Osteocyte (in vitro differentiated cells): ENCODE results near the gene NUCKS1. TPM values are rescaled to one million over a fixed set of nuclear protein-coding genes. Genes with fewer than 3 reads are reported as not detected.

Experiments
- DNase-seq: peaks from one replicate; pipeline ENCODE4 v3.0.0; 2021; ENCODE audit warnings: mixed read lengths; ENCODE audit not compliant: unreplicated experiment; ENCODE audit errors: extremely low spot score
- H3K27ac Mint-ChIP-seq: one replicate; pipeline ENCODE4 v1.8.0; 2021; ENCODE audit warnings: mild to moderate bottlenecking, mixed read lengths; ENCODE audit not compliant: unreplicated experiment
- H3K27me3 Mint-ChIP-seq: one replicate; pipeline ENCODE4 v1.8.0; 2021; ENCODE audit warnings: mixed read lengths; ENCODE audit not compliant: unreplicated experiment
- H3K36me3 Mint-ChIP-seq: one replicate; pipeline ENCODE4 v1.8.0; 2021; ENCODE audit warnings: mixed read lengths; ENCODE audit not compliant: unreplicated experiment
- H3K4me1 Mint-ChIP-seq: one replicate; pipeline ENCODE4 v1.8.0; 2021; ENCODE audit warnings: mixed read lengths; ENCODE audit not compliant: unreplicated experiment
- H3K4me3 Mint-ChIP-seq: one replicate; pipeline ENCODE4 v1.8.0; 2021; ENCODE audit warnings: mild to moderate bottlenecking, moderate library complexity, mixed read lengths; ENCODE audit not compliant: unreplicated experiment
- H3K9me3 Mint-ChIP-seq: one replicate; pipeline ENCODE4 v1.8.0; 2021; ENCODE audit warnings: mixed read lengths; ENCODE audit not compliant: unreplicated experiment
- total RNA-seq: library from RNA; stranded (reverse); gene quantifications from 2 replicates; pipeline ENCODE4 v1.2.1, GENCODE V29; 2021
- TF ChIP-seq, protein P1 (sequence below): fragments of 200-600 bp; sonication (generic); IDR thresholded peaks from 2 replicates; pipeline ENCODE4 v1.5.0; 2021; ENCODE audit warnings: antibody characterized with exemption, mild to moderate bottlenecking, moderate library complexity

NUCKS1 gene
- total RNA-seq, 1 donor from 2014 or later, result 215 TPM

DNA sequence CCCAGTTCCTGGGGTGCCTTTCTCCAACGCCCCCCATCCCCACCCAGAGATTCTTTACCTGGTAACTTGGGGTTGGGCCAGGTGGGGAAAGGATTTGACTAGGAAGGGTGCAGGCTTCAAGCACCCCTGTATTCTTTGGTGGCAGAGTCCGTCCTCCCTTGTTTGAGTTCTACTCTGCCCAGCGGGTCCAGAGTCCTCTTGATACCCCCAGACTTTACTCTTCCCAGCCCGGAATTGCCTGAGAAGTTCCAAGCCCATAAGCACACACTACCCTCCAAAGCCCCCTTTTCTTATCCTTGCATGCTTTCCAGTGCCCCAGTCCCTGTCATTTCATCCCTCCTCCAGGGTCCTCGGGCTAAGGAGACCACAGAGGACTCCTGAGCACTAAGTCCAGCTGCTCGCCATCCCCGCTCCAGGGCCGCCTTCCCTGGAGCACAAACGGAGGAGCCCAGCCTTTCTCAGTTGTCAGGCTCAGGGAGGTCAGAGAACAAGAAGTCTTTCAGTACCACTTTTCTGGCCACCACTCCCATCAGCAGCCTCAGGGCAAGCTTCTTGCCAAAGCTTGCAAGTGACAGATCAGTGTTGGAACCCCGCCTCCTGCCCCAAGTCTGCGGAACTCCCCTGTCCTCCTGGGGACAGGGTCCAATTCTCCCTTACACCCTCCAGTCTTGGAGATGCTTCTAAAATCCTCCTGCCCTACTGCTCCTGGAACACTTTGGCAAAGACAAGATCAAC is 81.9 kb downstream of the NUCKS1 start:
- TF ChIP-seq, protein P1, sequence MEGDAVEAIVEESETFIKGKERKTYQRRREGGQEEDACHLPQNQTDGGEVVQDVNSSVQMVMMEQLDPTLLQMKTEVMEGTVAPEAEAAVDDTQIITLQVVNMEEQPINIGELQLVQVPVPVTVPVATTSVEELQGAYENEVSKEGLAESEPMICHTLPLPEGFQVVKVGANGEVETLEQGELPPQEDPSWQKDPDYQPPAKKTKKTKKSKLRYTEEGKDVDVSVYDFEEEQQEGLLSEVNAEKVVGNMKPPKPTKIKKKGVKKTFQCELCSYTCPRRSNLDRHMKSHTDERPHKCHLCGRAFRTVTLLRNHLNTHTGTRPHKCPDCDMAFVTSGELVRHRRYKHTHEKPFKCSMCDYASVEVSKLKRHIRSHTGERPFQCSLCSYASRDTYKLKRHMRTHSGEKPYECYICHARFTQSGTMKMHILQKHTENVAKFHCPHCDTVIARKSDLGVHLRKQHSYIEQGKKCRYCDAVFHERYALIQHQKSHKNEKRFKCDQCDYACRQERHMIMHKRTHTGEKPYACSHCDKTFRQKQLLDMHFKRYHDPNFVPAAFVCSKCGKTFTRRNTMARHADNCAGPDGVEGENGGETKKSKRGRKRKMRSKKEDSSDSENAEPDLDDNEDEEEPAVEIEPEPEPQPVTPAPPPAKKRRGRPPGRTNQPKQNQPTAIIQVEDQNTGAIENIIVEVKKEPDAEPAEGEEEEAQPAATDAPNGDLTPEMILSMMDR, result no peak
- H3K36me3 Mint-ChIP-seq, result no peaks in the 10 kb centered on the region
- no peak for DNase-seq
- H3K9me3 Mint-ChIP-seq, result no peaks in the 10 kb centered on the region
- peaks cover 6% of the 10 kb centered on the region for H3K4me1 Mint-ChIP-seq
- H3K4me3 Mint-ChIP-seq, result no peak overlapping the region
- no peaks in the 10 kb centered on the region for H3K27me3 Mint-ChIP-seq
- no peak overlapping the region for H3K27ac Mint-ChIP-seq

DNA sequence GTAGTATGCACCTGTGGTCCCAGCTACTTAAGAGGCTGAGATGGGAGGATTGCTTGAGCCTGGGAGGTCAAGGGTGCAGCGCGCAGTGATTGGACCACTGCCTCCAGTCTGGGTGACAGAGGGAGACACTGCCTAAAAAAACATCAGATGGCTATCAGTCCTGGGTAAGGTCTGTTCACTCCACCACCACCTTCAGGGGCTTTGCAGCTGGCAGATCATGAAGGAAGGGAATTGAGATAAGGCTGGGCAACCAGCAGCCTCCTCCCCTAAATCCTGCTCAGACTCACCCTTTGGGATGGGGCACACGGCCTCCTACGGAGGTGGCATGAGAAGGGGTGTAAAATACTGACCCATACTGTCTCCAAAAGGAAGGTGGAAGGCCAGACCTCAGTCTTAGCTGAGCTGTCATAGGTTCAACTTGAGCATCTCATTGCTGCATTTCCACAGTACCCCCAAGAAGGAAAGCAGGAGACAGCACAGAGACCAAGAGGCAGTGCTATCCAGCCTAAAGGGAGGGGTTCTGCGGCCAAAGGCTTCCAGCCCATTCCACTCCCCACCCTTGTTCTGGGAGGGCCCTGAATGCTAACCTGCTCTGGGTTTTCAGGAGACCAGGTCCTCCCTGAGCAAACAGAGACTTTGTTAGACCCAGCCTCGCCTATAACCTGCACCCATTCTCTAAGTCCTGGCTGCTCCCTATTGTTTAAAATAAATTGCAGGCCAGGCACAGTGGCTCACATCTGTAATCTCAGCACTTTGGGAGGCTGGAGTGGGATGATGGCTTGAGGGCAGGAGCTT is 83.4 kb downstream of the NUCKS1 start:
- Mint-ChIP-seq H3K36me3 (no peaks in the 10 kb centered on the region), H3K4me1 (peaks cover 6% of the 10 kb centered on the region)
- no peak for DNase-seq

DNA sequence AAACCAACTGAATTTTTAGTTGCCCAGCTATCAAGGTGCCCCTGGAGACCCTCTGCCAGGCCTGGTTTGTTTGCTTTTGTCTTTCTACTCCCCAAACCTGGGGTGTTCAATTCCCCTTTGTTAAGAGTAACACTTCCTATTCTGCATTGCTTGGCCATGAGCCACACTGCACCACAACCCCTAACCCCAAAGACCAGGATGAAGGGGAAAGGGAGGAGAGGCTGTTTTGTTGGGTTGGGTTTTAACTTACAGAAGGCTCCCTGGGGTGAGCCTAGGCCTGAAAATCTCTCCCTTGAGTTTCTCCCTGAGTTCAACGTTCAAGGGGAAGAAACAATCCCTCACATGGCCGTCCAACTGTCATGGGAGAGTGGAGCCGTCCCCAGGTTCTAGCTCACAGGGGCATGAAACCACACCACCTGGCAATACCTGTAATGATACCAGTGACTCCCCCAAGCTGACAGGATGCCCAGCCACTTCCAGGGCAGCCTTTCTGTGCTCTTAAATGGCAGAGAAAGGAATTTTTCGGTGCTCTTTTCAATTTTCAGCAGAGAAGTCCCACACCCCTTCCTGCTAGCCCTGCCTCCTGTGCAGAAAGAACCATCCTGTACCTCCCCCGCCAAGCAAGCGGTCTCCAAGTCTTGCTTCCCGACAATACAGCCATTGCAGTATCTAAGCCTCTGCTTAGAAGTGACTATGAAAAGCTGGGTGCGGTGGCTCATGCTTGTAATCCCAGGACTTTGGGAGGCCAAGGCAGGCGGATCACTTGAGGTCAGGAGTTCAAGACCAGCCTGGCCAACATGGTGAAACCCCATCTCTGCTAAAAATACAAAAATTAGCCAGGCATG is 84.6 kb downstream of the NUCKS1 start:
- Mint-ChIP-seq H3K36me3 (no peaks in the 10 kb centered on the region), H3K4me1 (peaks cover 6% of the 10 kb centered on the region), H3K9me3 (no peaks in the 10 kb centered on the region), H3K27ac (no peak overlapping the region), H3K27me3 (no peaks in the 10 kb centered on the region), H3K4me3 (no peak overlapping the region)
- TF ChIP-seq, protein P1, result no peak
- DNase-seq, result no peak

More for the DNA sequence above, 83.4 kb downstream of the NUCKS1 start:
- TF ChIP-seq, protein P1, result no peak
- H3K4me3 Mint-ChIP-seq, result no peak overlapping the region
- no peak overlapping the region for H3K27ac Mint-ChIP-seq
- no peaks in the 10 kb centered on the region for H3K27me3 Mint-ChIP-seq
- H3K9me3 Mint-ChIP-seq, result no peaks in the 10 kb centered on the region

DNA sequence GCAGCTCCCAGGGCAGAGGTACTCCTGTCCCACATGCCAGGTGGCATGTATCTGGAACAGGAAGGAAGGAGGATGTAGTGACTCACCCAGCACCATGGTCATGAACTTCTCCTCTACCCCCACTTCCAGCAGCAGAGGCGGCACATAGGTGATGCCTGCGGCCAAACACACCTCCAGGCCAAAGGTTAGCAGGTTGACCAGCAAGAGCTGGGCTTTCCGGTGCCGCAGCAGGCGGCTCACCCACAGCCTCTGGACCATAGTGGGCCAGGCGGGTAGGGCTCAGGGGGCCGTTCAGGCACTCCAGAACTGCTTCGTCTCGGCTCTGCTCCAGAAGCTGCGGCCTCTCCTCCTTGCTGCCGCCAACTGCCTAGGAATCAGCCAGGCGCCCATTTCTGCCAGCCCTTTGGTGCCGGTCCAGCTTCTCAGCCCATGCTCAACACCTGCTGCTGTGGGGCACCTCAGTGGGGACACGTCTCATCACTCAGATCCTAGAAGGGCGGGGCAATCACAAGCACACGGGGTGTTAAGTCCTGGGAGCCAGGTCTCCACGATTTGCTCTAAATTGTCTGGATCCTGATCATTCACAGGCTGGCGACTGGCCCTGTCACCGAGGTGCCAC is 85.5 kb downstream of the NUCKS1 start:
- Mint-ChIP-seq H3K9me3 (no peaks in the 10 kb centered on the region), H3K4me1 (peaks cover 5% of the 10 kb centered on the region), H3K36me3 (no peaks in the 10 kb centered on the region), H3K27me3 (no peaks in the 10 kb centered on the region), H3K4me3 (no peak overlapping the region), H3K27ac (no peak overlapping the region)
- DNase-seq, result no peak
- TF ChIP-seq, protein P1, result no peak
